ENCODE data around the gene ZNF654. TPM values are rescaled to one million over a fixed set of nuclear protein-coding genes. Genes with fewer than 3 reads are reported as not detected.

The ZNF654 gene
- total RNA-seq, 4 donors from 2014 or later: 13.7 to 31.5 (median 15.7) TPM

GRCh38 chr3:88057630-88058305 is 1.3 kb upstream of the ZNF654 start:
- Histone ChIP-seq H3K4me1 (peaks cover 0 to 44% (median 25%) of the 10 kb centered on the region in 4 donors), H3K4me3 (peak overlapping the region; percentile 65 to 86 (median 84)), H3K27me3 (no peaks in the 10 kb centered on the region), H3K36me3 (peaks cover 0 to 24% (median 12%) of the 10 kb centered on the region in 3 donors), H3K27ac (peak overlapping the region; percentile 96 to 99 (median 98)), H3K9me3 (no peaks in the 10 kb centered on the region)
- TF ChIP-seq CTCF (IDR thresholded peaks at IDR 0.05): no peak
- 10% methylated on average over 16 of the region's 16 CpGs for WGBS, 2 donors
- peak in 1 of 2 donors; percentile 8 for DNase-seq (ENCODE audit: low spot score in 2 of 2)

GRCh38 chr3:88058306-88058580 is 812 bp upstream of the ZNF654 start:
- Histone ChIP-seq H3K27ac (peak overlapping the region; percentile 96 to 99 (median 98)), H3K4me1 (peaks cover 0 to 47% (median 25%) of the 10 kb centered on the region in 4 donors), H3K9me3 (no peaks in the 10 kb centered on the region), H3K4me3 (peak overlapping the region; percentile 65 to 86 (median 84)), H3K27me3 (no peaks in the 10 kb centered on the region), H3K36me3 (peaks cover 0 to 24% (median 12%) of the 10 kb centered on the region in 3 donors)
- TF ChIP-seq EP300 (IDR thresholded peaks at IDR 0.05): no peak
- peak in 1 of 2 donors; percentile 22 for DNase-seq (ENCODE audit: low spot score in 2 of 2)
- 0% methylated on average over 6 to 11 of the region's 24 CpGs for WGBS, 2 donors

GRCh38 chr3:88059380-88060170 is 520 bp downstream of the ZNF654 start:
- peaks cover 0 to 18% (median 12%) of the 10 kb centered on the region in 3 donors for H3K36me3 ChIP-seq
- DNase-seq (ENCODE audit: low spot score in 2 of 2): peak in 1 of 2 donors; percentile 21
- H3K9me3 ChIP-seq: no peaks in the 10 kb centered on the region
- H3K27ac ChIP-seq: peak overlapping the region; percentile 89 to 99 (median 97)
- TF ChIP-seq POLR2A (IDR thresholded peaks at IDR 0.05) (no peak), CTCF (IDR thresholded peaks at IDR 0.05) (no peak), EP300 (IDR thresholded peaks at IDR 0.05) (no peak)
- peak overlapping the region; percentile 65 to 86 (median 76) for H3K4me3 ChIP-seq
- WGBS, 2 donors: 0 to 1% methylated on average over 43 to 45 of the region's 45 CpGs
- peaks cover 0 to 58% (median 27%) of the 10 kb centered on the region in 4 donors for H3K4me1 ChIP-seq
- H3K27me3 ChIP-seq: no peaks in the 10 kb centered on the region

- H3K27me3 ChIP-seq: no peaks in the 10 kb centered on the region
- H3K4me3 ChIP-seq: no peak overlapping the region
- H3K4me1 ChIP-seq: peaks cover 0 to 62% (median 25%) of the 10 kb centered on the region in 4 donors
- H3K27ac ChIP-seq: no peak overlapping the region
- DNase-seq (ENCODE audit: low spot score in 2 of 2): no peak
- 20 to 25% methylated on average over 1 of the region's 1 CpG for WGBS, 2 donors
- H3K9me3 ChIP-seq: no peaks in the 10 kb centered on the region
- no peak for TF ChIP-seq POLR2A (IDR thresholded peaks at IDR 0.05)
- TF ChIP-seq CTCF (IDR thresholded peaks at IDR 0.05): no peak
- no peak for TF ChIP-seq EP300 (IDR thresholded peaks at IDR 0.05)
- H3K36me3 ChIP-seq: no peaks in the 10 kb centered on the region
Observed at GRCh38 chr3:88061746-88062145, 2.7 kb downstream of the ZNF654 start.

DNA sequence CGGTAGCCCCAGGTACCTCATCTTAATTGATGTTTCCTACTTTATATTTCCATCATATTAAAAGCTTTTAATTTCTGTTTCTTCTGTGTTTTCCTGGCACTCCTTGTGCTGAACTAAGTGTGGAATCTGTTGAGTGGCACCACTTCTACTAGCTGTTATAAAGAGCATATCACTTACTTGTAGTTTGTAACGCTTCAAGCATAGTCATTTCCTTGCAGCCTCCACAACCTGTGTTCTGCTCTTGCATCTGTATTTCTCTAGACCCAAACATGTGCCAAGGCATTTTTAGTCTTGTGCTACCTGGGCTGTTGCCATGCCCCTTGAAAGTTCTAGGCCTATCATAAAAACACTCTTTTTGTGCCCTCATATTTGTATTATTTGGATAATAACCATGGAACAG is 16.0 kb downstream of the ZNF654 start:
- peaks cover 0 to 6% (median 0%) of the 10 kb centered on the region in 4 donors for H3K9me3 ChIP-seq
- 76 to 84% methylated on average over 2 of the region's 2 CpGs for WGBS, 2 donors
- no peak overlapping the region for H3K27ac ChIP-seq
- peaks cover 0 to 24% (median 10%) of the 10 kb centered on the region in 4 donors for H3K4me1 ChIP-seq
- no peak for DNase-seq (ENCODE audit: low spot score in 2 of 2)
- no peak overlapping the region for H3K4me3 ChIP-seq
- no peak for TF ChIP-seq CTCF (IDR thresholded peaks at IDR 0.05)
- TF ChIP-seq POLR2A (IDR thresholded peaks at IDR 0.05): no peak
- TF ChIP-seq EP300 (IDR thresholded peaks at IDR 0.05): no peak
- H3K27me3 ChIP-seq: no peaks in the 10 kb centered on the region
- H3K36me3 ChIP-seq: peaks cover 0 to 5% (median 0%) of the 10 kb centered on the region in 3 donors
